Frontal cortex (tissue), 4 donors: Measurements from ENCODE around the gene ZNF451. TPM values are rescaled to one million over a fixed set of nuclear protein-coding genes. Genes with fewer than 3 reads are reported as not detected.

Experiments used
- DNase-seq, 2 donors: peaks; one replicate each; pipeline ENCODE4 v3.0.0; 2012; ENCODE audit warnings: low spot score in 2 of 2
- FAIRE-seq: peaks from 2 replicates; lab custom pipeline; 2012; peaks lifted over from hg19 to GRCh38; lab: Jason Lieb, UNC
- total RNA-seq: library from RNA; depleted of rRNA; stranded (reverse); fragments of >200 nt; gene quantifications from one replicate; pipeline ENCODE4 v1.2.3, GENCODE V29; 2014
- donor health status: control.
- donor health status: control.
- donor health status: control.

ZNF451 gene
- total RNA-seq, 1 donor from 2014 or later, result 156 TPM

DNA sequence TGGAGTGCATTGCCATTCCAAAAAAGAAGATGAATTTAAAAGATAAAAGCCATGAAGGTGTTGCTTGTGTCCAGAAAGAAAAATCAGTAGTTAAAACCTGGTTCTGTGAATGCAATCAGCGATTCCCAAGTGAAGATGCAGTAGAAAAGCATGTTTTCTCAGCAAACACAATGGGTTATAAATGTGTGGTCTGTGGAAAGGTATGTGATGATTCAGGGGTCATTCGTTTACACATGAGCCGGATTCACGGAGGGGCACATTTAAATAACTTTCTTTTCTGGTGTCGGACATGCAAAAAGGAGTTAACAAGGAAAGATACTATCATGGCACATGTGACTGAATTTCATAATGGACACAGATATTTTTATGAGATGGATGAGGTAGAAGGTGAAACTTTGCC, 57.4 kb downstream of the ZNF451 start:
- FAIRE-seq (no peak), DNase-seq (no peak)

DNA sequence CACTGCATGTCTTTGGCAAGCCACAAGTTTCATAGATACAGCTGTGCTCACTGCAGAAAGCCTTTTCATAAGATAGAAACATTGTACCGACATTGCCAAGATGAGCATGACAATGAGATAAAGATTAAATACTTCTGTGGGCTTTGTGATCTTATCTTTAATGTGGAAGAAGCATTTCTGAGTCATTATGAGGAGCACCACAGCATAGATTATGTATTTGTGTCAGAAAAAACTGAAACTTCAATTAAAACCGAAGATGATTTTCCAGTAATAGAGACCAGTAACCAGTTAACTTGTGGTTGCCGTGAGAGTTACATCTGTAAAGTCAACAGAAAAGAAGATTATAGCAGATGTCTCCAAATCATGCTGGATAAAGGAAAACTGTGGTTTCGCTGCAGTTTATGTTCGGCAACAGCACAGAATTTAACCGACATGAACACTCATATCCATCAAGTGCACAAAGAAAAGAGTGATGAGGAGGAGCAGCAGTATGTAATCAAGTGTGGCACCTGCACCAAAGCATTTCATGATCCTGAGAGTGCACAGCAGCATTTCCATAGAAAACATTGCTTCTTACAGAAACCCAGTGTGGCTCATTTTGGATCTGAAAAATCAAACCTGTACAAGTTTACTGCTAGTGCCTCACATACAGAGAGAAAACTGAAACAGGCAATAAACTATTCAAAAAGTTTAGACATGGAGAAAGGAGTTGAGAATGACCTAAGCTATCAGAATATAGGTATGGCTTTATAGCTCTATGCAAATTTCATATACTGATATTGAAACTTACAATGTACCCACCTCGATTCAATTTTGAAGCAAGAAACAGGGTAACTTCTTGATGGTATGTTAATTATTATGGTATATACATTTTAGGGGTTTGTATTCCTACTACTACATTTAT, 58.2 kb downstream of the ZNF451 start:
- no peak for FAIRE-seq
- DNase-seq, result no peak

DNA sequence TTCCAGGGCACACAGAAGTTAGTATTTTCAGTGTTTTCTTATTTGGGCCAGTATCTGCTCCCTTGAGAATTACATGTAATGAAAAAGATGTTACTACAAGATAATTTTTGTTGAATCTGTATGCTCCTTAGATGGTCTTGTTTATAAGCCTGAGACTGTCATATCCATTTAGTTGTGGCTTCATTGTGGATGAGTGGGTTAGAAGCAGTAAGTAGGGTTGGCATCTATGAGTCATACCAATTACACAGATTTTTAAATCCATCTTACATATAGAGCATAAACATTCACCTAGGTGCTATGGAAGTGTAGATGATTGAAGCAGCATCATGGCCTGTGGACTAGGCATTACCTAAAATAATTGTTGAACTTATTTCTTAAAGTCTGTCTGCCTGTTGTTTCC, 68.7 kb downstream of the ZNF451 start:
- FAIRE-seq (no peak), DNase-seq (no peak)

DNA sequence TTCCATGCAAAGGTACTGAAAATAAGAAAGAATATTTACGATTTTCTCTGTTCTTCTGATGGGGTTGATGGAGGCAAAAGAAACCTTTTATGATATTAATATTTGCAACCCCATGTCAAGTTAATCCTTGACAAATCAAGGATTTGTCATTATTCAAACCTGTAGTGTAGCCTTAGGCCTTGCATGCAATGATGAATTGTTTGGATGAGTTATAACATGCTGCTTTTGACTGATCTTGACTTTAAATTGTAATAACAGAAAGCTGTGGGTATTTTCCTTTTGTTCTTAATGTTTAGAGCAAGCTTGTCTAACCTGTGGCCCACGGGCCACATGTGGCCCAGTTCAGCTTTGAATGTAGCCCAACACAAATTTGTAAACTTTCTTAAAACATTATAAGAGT, 69.1 kb downstream of the ZNF451 start:
- DNase-seq (no peak), FAIRE-seq (no peak)

DNA sequence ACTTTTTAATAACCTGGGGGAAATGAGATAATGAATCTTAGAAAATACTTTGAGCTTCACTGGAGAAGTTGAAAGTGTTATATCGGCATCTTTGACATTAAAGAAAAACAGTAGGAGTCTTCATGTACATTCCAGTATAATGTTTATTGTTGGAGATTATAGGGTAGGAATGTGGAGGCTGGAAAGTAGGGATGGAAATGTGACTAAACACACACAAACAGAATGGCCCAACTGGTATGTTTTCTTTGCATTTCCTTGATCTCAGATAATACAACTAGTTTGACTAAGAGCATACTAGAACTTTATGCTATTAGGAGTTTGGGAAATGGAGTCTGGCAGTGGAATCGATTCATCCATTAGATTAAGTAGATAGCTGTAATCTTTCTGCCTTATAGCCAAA, 72.0 kb downstream of the ZNF451 start:
- FAIRE-seq (no peak), DNase-seq (no peak)

DNA sequence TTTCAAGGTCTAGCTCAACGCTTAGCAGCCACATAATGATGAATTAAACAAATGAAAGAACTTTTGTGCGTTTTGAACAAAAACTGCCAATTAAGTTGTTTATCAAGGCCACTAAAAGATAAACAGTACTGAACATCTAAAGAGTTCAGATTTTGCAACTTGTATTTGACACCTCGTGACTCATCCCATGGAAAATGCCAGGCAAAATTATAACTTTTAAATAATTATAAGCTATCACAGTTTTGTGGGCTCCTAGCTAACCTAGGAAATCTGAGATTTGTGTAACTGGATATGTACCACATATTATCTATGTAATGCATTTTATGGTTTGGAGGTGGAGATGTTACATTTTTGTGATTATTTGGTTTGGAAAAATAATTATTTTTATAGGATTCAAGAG, 72.5 kb downstream of the ZNF451 start:
- no peak for FAIRE-seq
- DNase-seq, result no peak

DNA sequence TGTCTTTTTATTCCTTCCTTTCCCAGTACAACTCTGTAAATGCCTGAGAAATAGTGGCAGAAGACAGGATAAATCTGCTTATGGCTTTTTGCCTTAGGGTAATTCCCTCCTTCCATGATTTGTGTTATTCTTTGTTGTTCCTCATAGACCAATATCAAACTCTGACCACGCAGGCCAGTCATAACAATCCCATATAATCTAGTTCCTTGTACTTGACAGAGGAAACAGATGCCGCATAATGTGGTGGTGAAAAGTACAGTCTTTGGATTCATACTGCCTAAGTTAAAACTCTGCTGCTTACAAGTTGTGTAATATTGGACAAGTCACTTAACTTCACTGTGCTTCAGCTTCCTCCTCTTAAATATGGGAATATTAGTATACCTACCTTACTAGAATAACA, 74.0 kb downstream of the ZNF451 start:
- DNase-seq (no peak), FAIRE-seq (no peak)

DNA sequence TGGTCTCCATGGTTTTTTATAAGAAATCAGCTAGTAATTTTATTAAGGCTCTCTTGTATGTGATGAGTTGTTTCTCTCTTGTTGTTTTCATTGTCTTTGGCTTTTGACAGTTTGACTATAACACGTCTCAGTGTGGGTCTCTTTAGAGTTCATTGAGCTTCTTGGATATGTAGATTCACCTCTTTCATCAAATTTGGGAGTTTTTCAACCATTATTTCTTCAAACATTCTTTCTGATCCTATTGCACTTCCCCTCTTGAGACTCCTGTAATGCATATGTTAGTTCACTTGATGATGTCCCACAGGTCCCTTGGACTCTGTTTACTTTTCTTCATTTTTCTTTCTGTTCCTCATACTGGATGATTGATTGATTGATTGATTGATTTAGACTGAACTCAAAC, 75.1 kb downstream of the ZNF451 start:
- no peak for DNase-seq
- no peak for FAIRE-seq

DNA sequence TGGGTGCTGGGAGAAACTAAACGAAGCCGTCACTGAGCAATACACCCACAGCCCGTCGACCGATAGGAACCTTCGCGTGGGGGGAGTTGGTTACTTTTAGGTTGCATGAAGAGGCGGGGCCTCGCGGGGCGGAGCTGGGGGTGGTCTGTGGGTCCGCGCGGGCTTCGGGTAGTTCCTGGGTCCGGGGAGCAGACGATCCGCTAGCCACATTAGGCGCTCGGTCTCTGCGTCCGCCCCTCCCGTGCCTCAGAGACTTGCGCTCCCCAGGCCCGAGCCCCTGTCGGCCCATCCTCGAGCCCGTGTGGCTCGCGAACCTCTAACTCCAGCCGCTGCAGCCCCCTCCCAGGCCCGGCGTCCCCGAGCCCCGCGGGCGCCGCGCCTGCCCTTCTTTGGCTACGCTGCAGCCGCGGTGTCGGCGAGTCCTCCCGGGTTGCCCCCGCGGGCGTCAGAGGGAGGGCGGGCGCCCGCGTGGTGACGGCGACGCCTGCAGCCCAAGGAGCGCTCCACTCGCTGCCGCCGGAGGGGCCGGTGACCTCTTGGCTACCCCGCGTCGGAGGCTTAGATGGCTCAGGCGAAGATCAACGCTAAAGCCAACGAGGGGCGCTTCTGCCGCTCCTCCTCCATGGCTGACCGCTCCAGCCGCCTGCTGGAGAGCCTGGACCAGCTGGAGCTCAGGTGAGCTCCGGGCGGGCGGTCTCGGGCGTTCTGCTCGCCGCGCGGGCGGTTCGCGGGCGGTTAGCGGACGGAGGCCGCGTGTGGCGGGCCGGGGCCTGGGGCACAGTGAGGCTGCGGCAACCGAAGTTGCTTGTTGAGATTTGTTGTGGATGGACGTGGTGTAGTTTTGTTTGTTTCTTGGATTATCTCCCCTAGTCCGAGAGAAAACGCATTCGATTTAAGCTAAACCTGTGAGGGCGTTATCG, 82.4 kb downstream of the ZNF451 start, which contains the start of gene BAG2:
BAG2 (plus strand) TSS at position 191 of the 920 bp plus-strand sequence; CDS start at position 563, 372 bp downstream.
- peak; percentile 75 to 76 for DNase-seq
- no peak for FAIRE-seq

DNA sequence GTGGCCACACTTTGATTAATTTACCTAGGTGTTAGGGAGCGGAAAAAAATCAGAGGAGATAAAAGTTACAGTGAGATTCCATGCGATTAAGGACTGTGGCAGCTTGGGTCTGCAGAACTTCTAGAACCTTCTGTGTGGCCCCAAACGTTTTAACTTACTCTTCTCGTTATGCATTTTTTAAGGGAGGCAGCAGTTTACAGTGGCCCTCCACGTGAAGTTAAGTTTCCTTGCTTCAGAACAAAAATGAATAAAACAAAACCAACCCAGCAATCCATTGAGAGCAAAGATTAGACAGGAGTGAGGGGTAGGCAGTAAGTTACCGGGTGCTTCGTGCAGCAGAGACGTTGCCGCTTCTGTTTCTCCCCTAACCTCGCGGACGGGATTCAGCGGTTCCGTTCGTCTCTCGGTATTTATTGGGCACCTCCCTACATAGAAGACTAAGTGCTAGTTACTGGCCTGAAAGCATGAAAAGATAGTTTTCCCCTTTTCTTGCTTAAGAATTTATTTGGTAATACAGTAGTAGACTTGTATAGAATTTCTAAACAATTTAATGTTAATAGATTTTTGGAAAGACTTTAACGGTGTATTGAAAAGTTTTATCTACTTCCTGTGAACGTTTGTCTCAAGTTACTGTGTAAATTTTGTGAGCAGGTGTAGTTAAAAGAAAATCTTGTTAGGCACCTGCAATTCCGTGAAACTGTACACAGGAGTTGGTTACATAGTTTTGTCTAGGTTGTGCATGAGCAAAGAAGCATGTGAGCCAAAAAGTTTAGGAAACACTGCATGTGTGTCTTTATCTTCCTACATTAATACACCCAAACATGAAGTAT, 83.3 kb downstream of the ZNF451 start:
- FAIRE-seq (no peak), DNase-seq (peak in 1 of 2 donors; percentile 11)

DNA sequence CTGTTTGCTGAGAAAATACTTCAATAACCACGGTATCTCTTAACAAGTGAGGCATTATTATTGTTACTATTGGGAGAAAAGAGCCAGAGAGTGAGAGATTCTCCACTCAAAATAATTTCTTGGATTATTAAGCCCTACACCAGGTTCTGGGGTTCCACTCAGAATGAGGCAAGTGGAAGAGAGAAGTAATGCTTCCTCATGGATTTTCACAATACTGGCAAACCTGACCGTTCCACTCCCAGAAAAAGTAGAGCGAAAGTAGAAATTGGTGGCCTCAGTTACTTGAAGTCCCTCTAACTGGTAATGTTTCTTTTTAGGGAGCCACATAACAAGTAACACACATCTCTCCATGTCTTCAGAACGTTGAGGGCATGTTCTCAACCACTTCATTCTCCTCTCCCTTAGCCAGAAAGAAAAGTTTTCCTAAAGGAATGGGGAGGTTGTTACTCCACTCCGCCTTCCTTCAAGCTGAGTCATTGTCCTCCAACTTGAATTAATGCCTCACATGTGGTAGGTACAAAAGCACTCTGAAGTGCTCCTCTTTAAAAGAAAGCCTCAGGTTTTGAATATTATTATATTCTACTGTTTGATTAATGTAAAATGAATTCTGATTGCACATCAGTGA, 84.0 kb downstream of the ZNF451 start:
- FAIRE-seq (no peak), DNase-seq (no peak)

DNA sequence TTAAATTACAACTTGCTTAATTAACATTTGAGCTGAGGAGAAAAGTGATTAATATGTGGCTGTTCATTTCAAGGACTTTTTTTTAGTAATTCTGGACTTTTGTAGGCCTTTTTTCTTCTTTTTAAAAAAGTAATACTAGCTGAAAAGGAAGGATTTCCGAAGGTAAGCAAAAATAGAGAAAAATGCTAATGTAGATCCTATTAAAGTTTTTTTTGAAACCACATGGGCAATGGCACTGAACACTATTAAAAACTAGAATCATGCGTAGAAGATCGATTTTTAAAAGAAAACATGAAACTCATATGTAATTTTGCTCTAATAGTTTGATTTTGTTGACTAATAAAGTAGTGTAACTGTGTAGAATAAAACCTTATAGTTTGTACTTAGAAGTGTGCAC, 84.5 kb downstream of the ZNF451 start:
- DNase-seq (no peak), FAIRE-seq (no peak)

DNA sequence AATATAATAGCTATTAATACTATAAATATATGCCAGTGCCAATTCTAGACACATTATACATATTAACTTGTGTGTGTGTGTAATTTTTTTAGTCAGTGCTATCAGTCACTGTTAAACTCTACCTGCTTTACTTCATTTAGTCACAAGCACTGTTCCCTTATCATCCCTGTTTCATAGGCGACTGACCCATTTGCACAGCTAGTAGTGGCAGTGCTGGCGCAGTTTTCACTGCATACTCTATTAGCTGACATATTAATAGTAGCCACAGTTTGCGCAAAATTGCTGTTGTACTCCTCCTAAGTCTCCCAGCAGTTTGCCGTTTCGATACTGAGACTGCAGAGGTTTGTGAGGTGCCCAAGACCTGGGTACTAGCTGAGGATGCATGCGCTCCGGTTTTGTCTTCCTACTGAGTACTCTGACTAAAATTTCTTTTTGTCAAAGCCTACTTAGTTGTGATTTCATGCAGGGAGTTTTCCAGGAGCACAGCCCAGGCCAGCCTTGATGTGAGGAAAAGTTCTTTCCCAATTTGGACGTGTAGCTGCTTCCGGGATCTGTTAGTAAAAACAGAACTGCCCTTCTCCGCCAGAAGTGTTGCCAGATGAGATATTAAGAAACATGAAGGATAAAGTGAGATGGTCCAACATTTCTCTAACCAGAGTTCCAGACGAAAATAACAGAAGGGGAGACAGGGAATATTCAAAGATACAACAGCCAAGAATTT, 87.7 kb downstream of the ZNF451 start:
- FAIRE-seq (no peak), DNase-seq (no peak)

DNA sequence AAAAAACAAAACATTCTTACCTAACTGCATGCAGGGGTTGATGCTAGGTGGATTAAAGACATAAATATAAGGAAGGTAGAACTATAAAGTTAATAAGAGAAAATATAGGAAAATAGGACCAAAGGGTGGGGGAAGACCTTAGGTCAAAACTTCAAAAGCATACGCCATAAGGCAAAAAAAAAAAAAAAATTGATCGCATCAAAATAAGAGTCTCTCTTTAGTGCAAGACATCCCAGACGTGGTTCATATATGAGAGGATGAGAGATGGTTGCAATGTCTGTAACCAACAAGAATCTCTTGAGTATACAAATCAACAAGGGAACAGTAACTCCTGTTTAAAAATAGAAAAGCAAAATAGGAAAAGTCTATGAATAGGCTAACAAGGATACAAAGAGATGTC, 90.6 kb downstream of the ZNF451 start:
- FAIRE-seq (no peak), DNase-seq (no peak)

DNA sequence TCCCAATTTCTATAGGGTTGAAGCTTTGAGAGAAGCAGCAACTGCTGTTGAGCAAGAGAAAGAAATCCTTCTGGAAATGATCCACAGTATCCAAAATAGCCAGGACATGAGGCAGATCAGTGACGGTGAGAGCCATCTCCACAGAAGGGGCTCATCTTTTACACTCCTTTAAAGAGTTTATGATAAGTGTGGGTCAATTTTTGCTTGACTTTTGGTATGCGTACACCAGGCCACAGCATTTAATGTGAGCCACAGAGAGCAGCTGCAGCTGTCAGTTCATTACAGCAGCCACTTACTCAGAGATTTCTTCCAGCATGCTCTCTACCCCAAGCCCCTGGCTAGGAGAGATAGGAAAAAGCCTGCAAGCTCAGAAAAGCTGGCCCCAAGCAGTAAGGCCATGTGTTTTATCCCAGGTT, 92.0 kb downstream of the ZNF451 start:
- no peak for DNase-seq
- no peak for FAIRE-seq

DNA sequence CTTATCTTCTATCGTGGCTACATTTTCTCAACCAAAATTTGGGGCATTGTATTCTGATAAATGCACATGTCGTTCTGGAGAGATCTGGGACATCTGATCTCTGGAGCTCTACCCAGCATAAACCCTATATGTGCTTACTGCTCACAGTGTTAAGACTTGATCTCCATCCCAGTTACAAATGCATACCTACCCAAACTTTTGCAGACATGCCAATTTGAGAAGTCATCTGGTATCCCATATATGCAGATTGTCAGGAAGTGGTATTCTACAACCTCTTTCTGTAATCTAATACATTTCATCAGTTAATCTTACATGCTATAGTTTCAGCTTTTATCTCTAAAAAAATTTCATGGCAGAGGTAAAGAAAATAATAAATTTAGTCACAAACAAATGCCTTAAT, 93.3 kb downstream of the ZNF451 start:
- FAIRE-seq (no peak), DNase-seq (no peak)

DNA sequence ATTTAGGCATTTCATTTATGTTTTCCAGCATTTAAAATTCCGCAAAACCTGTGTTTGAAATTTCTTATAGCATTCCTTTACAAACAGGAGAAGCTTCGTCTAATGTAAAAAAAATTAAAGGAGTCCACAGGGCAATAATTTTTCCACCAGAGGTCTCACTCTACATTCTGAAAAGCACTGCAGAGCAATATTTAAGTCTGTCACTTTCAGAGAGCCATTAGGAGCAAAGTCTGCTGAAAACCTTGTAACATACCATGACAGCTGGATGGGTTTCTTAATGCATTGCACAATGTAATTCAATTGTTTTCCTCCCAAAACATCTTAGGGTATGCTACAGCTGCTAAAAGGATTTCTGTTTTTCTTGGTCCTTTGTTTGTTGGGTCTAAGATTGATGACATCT, 100.2 kb downstream of the ZNF451 start:
- FAIRE-seq (no peak), DNase-seq (no peak)

DNA sequence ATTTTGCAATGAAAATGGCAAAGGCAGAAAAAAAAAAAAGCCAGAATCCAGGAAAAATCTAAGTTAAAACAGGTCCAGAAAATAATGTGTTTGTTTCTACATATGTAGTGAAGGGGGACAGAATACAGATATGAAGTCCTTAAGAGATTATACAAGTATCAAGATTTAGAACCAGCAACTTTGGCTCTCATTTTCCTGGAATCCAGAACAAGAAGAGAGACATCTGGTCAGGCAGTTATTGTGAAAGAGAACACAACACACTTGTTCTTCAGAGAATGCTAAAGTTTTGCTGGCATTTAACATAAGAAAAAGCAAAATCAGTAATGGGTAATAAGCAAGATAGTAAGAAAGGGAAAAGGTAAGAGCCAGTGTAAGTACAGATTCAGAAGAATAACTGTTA, 103.2 kb downstream of the ZNF451 start:
- no peak for DNase-seq
- FAIRE-seq, result no peak

DNA sequence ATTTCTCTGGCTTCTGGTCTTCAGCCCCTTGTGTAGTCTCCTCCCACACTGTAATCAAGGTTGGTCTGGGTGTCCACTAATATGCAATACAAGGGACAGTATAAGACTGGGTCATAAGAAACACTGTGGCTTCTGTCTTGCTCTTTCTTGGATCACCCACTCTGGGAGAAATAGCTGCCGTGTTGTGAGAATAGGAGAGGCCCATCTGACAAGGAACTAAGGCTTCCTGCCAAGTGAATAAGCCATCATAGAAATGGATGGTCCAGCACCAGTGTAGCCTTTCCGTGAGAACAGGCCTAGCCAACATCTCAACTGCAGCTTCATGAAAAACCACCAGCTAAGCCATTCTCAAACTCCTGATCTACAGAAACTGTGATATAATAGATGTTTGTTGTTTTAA, 105.5 kb downstream of the ZNF451 start:
- FAIRE-seq (no peak), DNase-seq (no peak)
